Spleen (tissue), 11 donors: ENCODE results near the gene GRIK2. TPM values are rescaled to one million over a fixed set of nuclear protein-coding genes. Genes with fewer than 3 reads are reported as not detected.

ENCODE experiments used
- DNase-seq: peaks from one replicate; pipeline ENCODE4 v3.0.0-alpha.2; 2020
- H3K27ac ChIP-seq, 8 donors: fragments of 200-600 bp; sonication (generic) in 7 of 8; 1 replicate in 4 of 8; 2 replicates in 4 of 8; pipeline versions ENCODE4 v1.5.0 to v1.8.0; 2016 to 2021; ENCODE audit warnings: inconsistent platforms in 4 of 8, mild to moderate bottlenecking in 4 of 8, moderate library complexity in 1 of 8
- H3K27me3 ChIP-seq, 7 donors: fragments of 200-600 bp; sonication (generic) in 6 of 7; replicated peaks in 1 of 7; 1 replicate in 4 of 7; 2 replicates in 3 of 7; pipeline versions ENCODE4 v1.5.0 to v1.8.0; 2016 to 2021; ENCODE audit warnings: inconsistent platforms in 3 of 7, mild to moderate bottlenecking in 1 of 7
- H3K36me3 ChIP-seq, 6 donors: fragments of 200-600 bp; sonication (generic) in 5 of 6; 1 replicate in 4 of 6; 2 replicates in 2 of 6; pipeline versions ENCODE4 v1.5.0 to v1.8.0; 2016 to 2021; ENCODE audit warnings: inconsistent platforms in 2 of 6
- H3K4me1 ChIP-seq, 6 donors: fragments of 200-600 bp; sonication (generic) in 5 of 6; 1 replicate in 3 of 6; 2 replicates in 3 of 6; pipeline versions ENCODE4 v1.5.0 to v1.8.0; 2016 to 2021; ENCODE audit warnings: inconsistent platforms in 3 of 6
- H3K4me3 ChIP-seq, 8 donors: fragments of 200-600 bp; sonication (generic) in 7 of 8; 1 replicate in 4 of 8; 2 replicates in 4 of 8; pipeline versions ENCODE4 v1.5.0 to v1.8.0; 2016 to 2021; ENCODE audit warnings: inconsistent platforms in 4 of 8, mild to moderate bottlenecking in 4 of 8, moderate library complexity in 2 of 8
- H3K9me3 ChIP-seq, 8 donors: fragments of 200-600 bp; sonication (generic) in 7 of 8; 1 replicate in 4 of 8; 2 replicates in 4 of 8; pipeline versions ENCODE4 v1.5.0 to v1.8.0; 2016 to 2021; ENCODE audit warnings: inconsistent platforms in 4 of 8
- POLR2A ChIP-seq, 3 donors: fragments of 450-650 bp; IDR thresholded peaks; one replicate each; pipeline ENCODE4 v1.5.1; 2017; ENCODE audit warnings: antibody characterized with exemption in 3 of 3, mild to moderate bottlenecking in 1 of 3
- POLR2AphosphoS5 ChIP-seq, 3 donors: sonication (generic); formaldehyde crosslinking; IDR thresholded peaks; one replicate each; pipeline ENCODE4 v1.5.1; 2017; ENCODE audit warnings: antibody characterized with exemption in 3 of 3
- WGBS, 5 donors: extraction: QIAGEN DNeasy Blood & Tissue Kit in 3 of 5; methylation state at CpG; one replicate each; pipeline versions ENCODE4 v1.1.5 to v1.1.7; 2013 to 2018; 5-methylcytosine and 5-hydroxymethylcytosine counted together
- intact Hi-C: fragments of 100-400 bp; cut with DNase I; formaldehyde crosslinking; loops from one replicate; pipeline ENCODE4 v1.15.0; 2023; ENCODE audit warnings: low total_unique reads
- polyA plus RNA-seq, 3 donors: library from polyadenylated mRNA; stranded (reverse); fragments of 200-250 nt; gene quantifications; one replicate each; pipeline ENCODE4 v1.2.1, GENCODE V29; 2013
- total RNA-seq, 7 donors: library from RNA; depleted of rRNA in 3 of 7; stranded (reverse); fragments of >200 nt in 3 of 7; fragmentation: NEBNext Ultra II Directional in 4 of 7; extraction: Animal tissue kit (Norgen Biotek cat#: 25700) in 4 of 7; gene quantifications; one replicate each; pipeline versions ENCODE4 v1.1.0 to v1.2.1, GENCODE V29; 2016 to 2021
- TF ChIP-seq, protein P1 (sequence below), 11 experiments: fragments of 200-600 bp in 7 of 11; fragments of 450-650 bp in 4 of 11; sonication (generic) in 4 of 11; IDR thresholded peaks in 8 of 11; conservative IDR thresholded peaks in 3 of 11; 1 replicate in 7 of 11; 2 replicates in 4 of 11; pipeline versions ENCODE4 v1.4.0 to v1.8.0; 2016 to 2021; ENCODE audit warnings: antibody characterized with exemption in 11 of 11, inconsistent platforms in 4 of 11, mild to moderate bottlenecking in 1 of 11
- donor health status: healthy with polysubstance abuse.
- donor health status: DM: no; HTN: no; CAD: no; lungs with moderate emphysema.
- donor health status: DM: no; HTN: no; CAD: no.
- donor health status: Bipolar disorder and iron deficiency.
- donor health status: healthy.
- donor health status: DM: no; HTN: no; CAD: no.
- donor health status: DM: yes; HTN: yes; CAD: no.

Gene GRIK2
- total and polyA plus RNA-seq, 10 donors = 0.07 to 2.7 (median 0.89) TPM

DNA sequence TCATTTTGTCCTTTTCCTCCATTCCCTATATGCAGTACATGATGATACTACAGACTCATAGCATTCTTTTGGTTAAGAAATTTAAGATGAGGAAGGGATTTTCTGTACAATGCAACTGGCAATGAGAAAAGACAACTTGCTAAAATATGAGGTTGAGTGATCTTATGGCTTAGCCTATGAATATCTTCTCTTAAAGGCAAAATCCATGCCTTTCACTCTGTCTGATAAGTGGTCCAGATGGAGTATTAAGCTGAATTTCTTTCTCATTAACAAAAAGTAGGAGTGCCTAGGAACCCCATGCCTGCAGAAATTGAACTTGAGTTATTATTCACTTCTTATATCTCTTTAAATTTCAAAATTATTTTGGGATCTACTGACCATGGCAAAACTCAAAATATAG, 135.3 kb downstream of the GRIK2 start:
- TF ChIP-seq POLR2A (IDR thresholded peaks at IDR 0.05) (no peak), POLR2AphosphoS5 (IDR thresholded peaks at IDR 0.05) (no peak)
- TF ChIP-seq, protein P1, sequence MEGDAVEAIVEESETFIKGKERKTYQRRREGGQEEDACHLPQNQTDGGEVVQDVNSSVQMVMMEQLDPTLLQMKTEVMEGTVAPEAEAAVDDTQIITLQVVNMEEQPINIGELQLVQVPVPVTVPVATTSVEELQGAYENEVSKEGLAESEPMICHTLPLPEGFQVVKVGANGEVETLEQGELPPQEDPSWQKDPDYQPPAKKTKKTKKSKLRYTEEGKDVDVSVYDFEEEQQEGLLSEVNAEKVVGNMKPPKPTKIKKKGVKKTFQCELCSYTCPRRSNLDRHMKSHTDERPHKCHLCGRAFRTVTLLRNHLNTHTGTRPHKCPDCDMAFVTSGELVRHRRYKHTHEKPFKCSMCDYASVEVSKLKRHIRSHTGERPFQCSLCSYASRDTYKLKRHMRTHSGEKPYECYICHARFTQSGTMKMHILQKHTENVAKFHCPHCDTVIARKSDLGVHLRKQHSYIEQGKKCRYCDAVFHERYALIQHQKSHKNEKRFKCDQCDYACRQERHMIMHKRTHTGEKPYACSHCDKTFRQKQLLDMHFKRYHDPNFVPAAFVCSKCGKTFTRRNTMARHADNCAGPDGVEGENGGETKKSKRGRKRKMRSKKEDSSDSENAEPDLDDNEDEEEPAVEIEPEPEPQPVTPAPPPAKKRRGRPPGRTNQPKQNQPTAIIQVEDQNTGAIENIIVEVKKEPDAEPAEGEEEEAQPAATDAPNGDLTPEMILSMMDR (IDR thresholded peaks at IDR 0.05 in 8 of 11, conservative IDR thresholded peaks at IDR 0.05 in 3 of 11) = no peak
- Histone ChIP-seq H3K27me3 (no peaks in the 10 kb centered on the region), H3K4me3 (no peak overlapping the region), H3K36me3 (no peaks in the 10 kb centered on the region), H3K27ac (no peak overlapping the region), H3K4me1 (no peaks in the 10 kb centered on the region), H3K9me3 (no peaks in the 10 kb centered on the region)
- intact Hi-C loops = no loop called here
- no peak for DNase-seq

DNA sequence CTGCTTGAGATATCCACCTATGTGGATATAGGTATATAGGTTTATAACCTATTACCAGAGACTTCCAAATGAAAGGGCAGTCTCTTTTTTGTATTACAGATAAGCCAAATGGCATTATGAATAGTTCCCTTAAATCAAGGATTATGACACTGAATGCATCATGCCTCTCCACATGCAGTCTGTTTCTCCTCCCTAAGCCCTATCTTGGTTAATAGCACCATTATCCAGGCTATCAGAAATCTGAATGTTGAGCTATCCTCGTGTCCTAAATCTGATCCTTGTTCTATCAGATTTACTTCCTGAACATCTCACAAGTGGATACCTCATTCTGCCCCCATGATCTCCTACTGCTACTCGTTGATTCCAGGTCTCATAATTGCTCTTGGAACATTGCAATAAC, 138.0 kb downstream of the GRIK2 start:
- Histone ChIP-seq H3K4me3 (no peak overlapping the region), H3K9me3 (no peaks in the 10 kb centered on the region), H3K27ac (no peak overlapping the region), H3K27me3 (no peaks in the 10 kb centered on the region), H3K4me1 (no peaks in the 10 kb centered on the region), H3K36me3 (no peaks in the 10 kb centered on the region)
- no peak for DNase-seq
- intact Hi-C loops = no loop called here
- 55 to 70% (median 61%) methylated on average over 2 of the region's 2 CpGs for WGBS, 5 donors
- TF ChIP-seq POLR2A (IDR thresholded peaks at IDR 0.05) (no peak), POLR2AphosphoS5 (IDR thresholded peaks at IDR 0.05) (no peak)
- TF ChIP-seq, protein P1 (IDR thresholded peaks at IDR 0.05 in 8 of 11, conservative IDR thresholded peaks at IDR 0.05 in 3 of 11) = no peak

DNA sequence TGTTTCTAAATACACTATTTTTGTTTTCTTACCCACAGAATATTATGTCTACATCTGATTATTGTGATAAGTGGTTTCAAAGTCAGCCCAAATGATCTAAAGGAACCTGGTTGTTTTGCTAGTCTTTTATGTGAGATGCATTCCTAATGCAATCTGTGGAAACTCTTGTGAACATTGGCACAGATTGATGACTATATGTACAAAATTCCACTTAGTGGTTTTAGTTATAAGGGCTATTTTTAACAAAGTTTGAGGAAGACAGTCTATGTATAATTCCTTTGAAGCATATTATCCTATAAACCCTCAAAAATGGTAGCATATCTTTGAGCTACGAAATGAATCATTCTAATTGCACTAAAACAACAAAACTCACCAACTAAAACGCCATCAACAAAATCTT, 140.9 kb downstream of the GRIK2 start:
- H3K9me3 ChIP-seq = no peaks in the 10 kb centered on the region
- H3K36me3 ChIP-seq = no peaks in the 10 kb centered on the region
- H3K4me1 ChIP-seq = no peaks in the 10 kb centered on the region
- TF ChIP-seq POLR2AphosphoS5 (IDR thresholded peaks at IDR 0.05) (no peak), POLR2A (IDR thresholded peaks at IDR 0.05) (no peak)
- TF ChIP-seq, protein P1 (IDR thresholded peaks at IDR 0.05 in 8 of 11, conservative IDR thresholded peaks at IDR 0.05 in 3 of 11) = no peak
- 60 to 75% (median 73%) methylated on average over 2 of the region's 2 CpGs for WGBS, 5 donors
- H3K27me3 ChIP-seq = no peaks in the 10 kb centered on the region
- no peak for DNase-seq
- H3K4me3 ChIP-seq = no peak overlapping the region
- intact Hi-C loops = no loop called here
- no peak overlapping the region for H3K27ac ChIP-seq

DNA sequence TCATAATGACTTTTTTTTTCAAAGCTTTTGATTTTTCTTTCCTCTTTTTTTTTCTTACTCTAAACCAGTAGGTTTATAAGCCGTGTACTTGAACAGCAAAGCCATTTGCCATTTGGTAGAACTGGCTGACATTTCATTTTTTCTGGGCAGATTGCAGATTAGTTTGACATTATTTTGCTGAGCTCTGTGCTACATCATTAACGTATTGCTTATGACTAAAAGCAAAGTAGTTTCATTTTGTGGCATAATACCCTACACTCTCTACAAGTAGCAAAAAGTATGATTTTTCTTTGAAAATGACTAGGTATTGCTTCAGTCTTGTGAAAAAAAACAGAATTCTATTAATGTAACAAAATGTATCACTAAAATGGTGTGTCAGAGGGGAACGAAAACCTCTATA, 141.3 kb downstream of the GRIK2 start:
- no peak for DNase-seq
- TF ChIP-seq, protein P1 (IDR thresholded peaks at IDR 0.05 in 8 of 11, conservative IDR thresholded peaks at IDR 0.05 in 3 of 11) = no peak
- WGBS, 5 donors = 57 to 75% (median 63%) methylated on average over 3 of the region's 3 CpGs

More for the DNA sequence above, 141.3 kb downstream of the GRIK2 start:
- Histone ChIP-seq H3K9me3 (no peaks in the 10 kb centered on the region), H3K4me3 (no peak overlapping the region), H3K27me3 (no peaks in the 10 kb centered on the region), H3K27ac (no peak overlapping the region), H3K36me3 (no peaks in the 10 kb centered on the region), H3K4me1 (no peaks in the 10 kb centered on the region)
- intact Hi-C loops = no loop called here
